Upper lobe of left lung (tissue), 6 donors: ENCODE results near the gene FBLN7. TPM values are rescaled to one million over a fixed set of nuclear protein-coding genes. Genes with fewer than 3 reads are reported as not detected.

ENCODE experiments used
- ATAC-seq, 2 donors: fragments of 200-7000 bp; cut with Tn5 transposase; one replicate each; pipeline ENCODE4 v1.9.1; 2022; ENCODE audit warnings: mild to moderate bottlenecking in 2 of 2, moderate library complexity in 2 of 2; ENCODE audit not compliant: low FRiP score in 2 of 2
- DNase-seq, 2 donors: peaks; one replicate each; pipeline ENCODE4 v3.0.0-alpha.2; 2019 to 2020
- H3K27ac ChIP-seq, 4 donors: fragments of 200-600 bp; sonication (generic); one replicate each; pipeline ENCODE4 v1.5.1; 2016 to 2019
- H3K27me3 ChIP-seq, 4 donors: fragments of 200-600 bp; sonication (generic); one replicate each; pipeline ENCODE4 v1.5.1; 2017 to 2019
- H3K36me3 ChIP-seq, 4 donors: fragments of 200-600 bp; sonication (generic); one replicate each; pipeline ENCODE4 v1.5.1; 2016 to 2019
- H3K4me1 ChIP-seq, 4 donors: fragments of 200-600 bp; sonication (generic); one replicate each; pipeline ENCODE4 v1.5.1; 2018 to 2019
- H3K4me3 ChIP-seq, 4 donors: fragments of 200-600 bp; sonication (generic); one replicate each; pipeline ENCODE4 v1.5.1; 2017 to 2019; ENCODE audit warnings: mild to moderate bottlenecking in 2 of 4, moderate library complexity in 1 of 4
- H3K9me3 ChIP-seq, 4 donors: fragments of 200-600 bp; sonication (generic); one replicate each; pipeline ENCODE4 v1.5.1; 2018 to 2019
- CTCF ChIP-seq, 6 experiments: fragments of 450-650 bp in 4 of 6; fragments of 200-600 bp in 2 of 6; sonication (generic) in 2 of 6; IDR thresholded peaks; one replicate each; pipeline ENCODE4 v1.5.1; 2016 to 2019; ENCODE audit warnings: antibody characterized with exemption in 6 of 6
- EP300 ChIP-seq, 4 donors: sonication (generic); formaldehyde crosslinking; IDR thresholded peaks; one replicate each; pipeline ENCODE4 v1.5.1; 2017; ENCODE audit warnings: antibody characterized with exemption in 4 of 4, control low read depth in 2 of 4
- POLR2A ChIP-seq, 4 donors: fragments of 450-650 bp; IDR thresholded peaks; one replicate each; pipeline ENCODE4 v1.5.1; 2016 to 2017; ENCODE audit warnings: antibody characterized with exemption in 4 of 4, mild to moderate bottlenecking in 2 of 4
- POLR2AphosphoS5 ChIP-seq, 2 donors: sonication (generic); formaldehyde crosslinking; IDR thresholded peaks; one replicate each; pipeline ENCODE4 v1.5.1; 2017; ENCODE audit warnings: antibody characterized with exemption in 2 of 2
- WGBS, 2 donors: methylation state at CpG; one replicate each; pipeline ENCODE4 v1.1.5; 2017 to 2018; 5-methylcytosine and 5-hydroxymethylcytosine counted together
- total RNA-seq, 6 donors: library from RNA; depleted of rRNA in 4 of 6; stranded (reverse); fragments of >200 nt in 4 of 6; gene quantifications; one replicate each; pipeline versions ENCODE4 v1.1.0 to v1.2.1, GENCODE V29; 2016 to 2021
- donor health status: DM: no; HTN: no; CAD: no; lungs with moderate emphysema.
- donor health status: DM: no; HTN: yes; CAD: no; lungs with severe emphysema.

Gene FBLN7
- total RNA-seq, 6 donors from 2014 or later = 2.0 to 6.9 (median 4.0) TPM; not detected in 1

- ATAC-seq (no peak), DNase-seq (no peak)
- no peaks in the 10 kb centered on the region for H3K27me3 ChIP-seq
- H3K9me3 ChIP-seq = no peaks in the 10 kb centered on the region
- H3K27ac ChIP-seq = no peak overlapping the region
- no peak for TF ChIP-seq CTCF (IDR thresholded peaks at IDR 0.05)
- TF ChIP-seq POLR2A (IDR thresholded peaks at IDR 0.05) = no peak
- no peak for TF ChIP-seq POLR2AphosphoS5 (IDR thresholded peaks at IDR 0.05)
- no peak for TF ChIP-seq EP300 (IDR thresholded peaks at IDR 0.05)
- H3K4me1 ChIP-seq = peaks cover 0 to 2% (median 0%) of the 10 kb centered on the region in 4 donors
- no peaks in the 10 kb centered on the region for H3K36me3 ChIP-seq
- no peak overlapping the region for H3K4me3 ChIP-seq
- 87 to 90% methylated on average over 2 of the region's 2 CpGs for WGBS, 2 donors
These were observed 55.8 kb downstream of the FBLN7 start for GRCh38 chr2:112194028-112194427.

GRCh38 chr2:112194482-112194881 is 56.3 kb downstream of the FBLN7 start:
- no peak for ATAC-seq
- Histone ChIP-seq H3K9me3 (no peaks in the 10 kb centered on the region), H3K36me3 (no peaks in the 10 kb centered on the region), H3K27me3 (no peaks in the 10 kb centered on the region), H3K4me1 (peaks cover 0 to 2% (median 0%) of the 10 kb centered on the region in 4 donors), H3K4me3 (no peak overlapping the region), H3K27ac (no peak overlapping the region)
- WGBS, 2 donors = 66 to 67% methylated on average over 4 of the region's 4 CpGs
- TF ChIP-seq EP300 (IDR thresholded peaks at IDR 0.05) (no peak), POLR2AphosphoS5 (IDR thresholded peaks at IDR 0.05) (no peak), POLR2A (IDR thresholded peaks at IDR 0.05) (no peak), CTCF (IDR thresholded peaks at IDR 0.05) (no peak)
- no peak for DNase-seq

- 84 to 90% methylated on average over 8 of the region's 8 CpGs for WGBS, 2 donors
- H3K27me3 ChIP-seq = no peaks in the 10 kb centered on the region
- no peak for ATAC-seq
These were observed 57.1 kb downstream of the FBLN7 start for GRCh38 chr2:112195167-112195766.

GRCh38 chr2:112195950-112196349 is 57.8 kb downstream of the FBLN7 start:
- no peak for ATAC-seq
- H3K4me1 ChIP-seq = peaks cover 0 to 2% (median 0%) of the 10 kb centered on the region in 4 donors
- TF ChIP-seq POLR2AphosphoS5 (IDR thresholded peaks at IDR 0.05) = no peak
- no peak for TF ChIP-seq POLR2A (IDR thresholded peaks at IDR 0.05)
- TF ChIP-seq EP300 (IDR thresholded peaks at IDR 0.05) = no peak
- TF ChIP-seq CTCF (IDR thresholded peaks at IDR 0.05) = no peak
- H3K9me3 ChIP-seq = no peaks in the 10 kb centered on the region
- no peak overlapping the region for H3K27ac ChIP-seq
- no peak for DNase-seq
- H3K27me3 ChIP-seq = no peaks in the 10 kb centered on the region
- H3K4me3 ChIP-seq = no peak overlapping the region
- H3K36me3 ChIP-seq = no peaks in the 10 kb centered on the region

More at GRCh38 chr2:112195167-112195766, 57.1 kb downstream of the FBLN7 start:
- Histone ChIP-seq H3K36me3 (no peaks in the 10 kb centered on the region), H3K9me3 (no peaks in the 10 kb centered on the region), H3K27ac (no peak overlapping the region), H3K4me1 (peaks cover 0 to 2% (median 0%) of the 10 kb centered on the region in 4 donors), H3K4me3 (no peak overlapping the region)
- DNase-seq = no peak
- no peak for TF ChIP-seq POLR2AphosphoS5 (IDR thresholded peaks at IDR 0.05)
- TF ChIP-seq EP300 (IDR thresholded peaks at IDR 0.05) = no peak
- TF ChIP-seq POLR2A (IDR thresholded peaks at IDR 0.05) = no peak
- no peak for TF ChIP-seq CTCF (IDR thresholded peaks at IDR 0.05)

- H3K36me3 ChIP-seq = no peaks in the 10 kb centered on the region
- H3K9me3 ChIP-seq = peaks cover 0 to 3% (median under 1%) of the 10 kb centered on the region in 4 donors
- WGBS, 2 donors = 88 to 100% methylated on average over 1 of the region's 1 CpG
- no peaks in the 10 kb centered on the region for H3K27me3 ChIP-seq
- TF ChIP-seq CTCF (IDR thresholded peaks at IDR 0.05) (no peak), EP300 (IDR thresholded peaks at IDR 0.05) (no peak), POLR2AphosphoS5 (IDR thresholded peaks at IDR 0.05) (no peak), POLR2A (IDR thresholded peaks at IDR 0.05) (no peak)
- H3K4me3 ChIP-seq = no peak overlapping the region
- H3K4me1 ChIP-seq = no peaks in the 10 kb centered on the region
- H3K27ac ChIP-seq = no peak overlapping the region
- DNase-seq = no peak
- ATAC-seq = no peak
These were observed 59.7 kb downstream of the FBLN7 start for GRCh38 chr2:112197868-112198267.
